HG03565 (cell line): ENCODE results near the gene GAB1.

Experiments used
- ATAC-seq: cut with Tn5 transposase; IDR thresholded peaks from one replicate; pipeline ENCODE4 v1.9.1; 2021; ENCODE audit warnings: mild to moderate bottlenecking, moderate library complexity; ENCODE audit not compliant: unreplicated experiment

GAB1 gene

DNA sequence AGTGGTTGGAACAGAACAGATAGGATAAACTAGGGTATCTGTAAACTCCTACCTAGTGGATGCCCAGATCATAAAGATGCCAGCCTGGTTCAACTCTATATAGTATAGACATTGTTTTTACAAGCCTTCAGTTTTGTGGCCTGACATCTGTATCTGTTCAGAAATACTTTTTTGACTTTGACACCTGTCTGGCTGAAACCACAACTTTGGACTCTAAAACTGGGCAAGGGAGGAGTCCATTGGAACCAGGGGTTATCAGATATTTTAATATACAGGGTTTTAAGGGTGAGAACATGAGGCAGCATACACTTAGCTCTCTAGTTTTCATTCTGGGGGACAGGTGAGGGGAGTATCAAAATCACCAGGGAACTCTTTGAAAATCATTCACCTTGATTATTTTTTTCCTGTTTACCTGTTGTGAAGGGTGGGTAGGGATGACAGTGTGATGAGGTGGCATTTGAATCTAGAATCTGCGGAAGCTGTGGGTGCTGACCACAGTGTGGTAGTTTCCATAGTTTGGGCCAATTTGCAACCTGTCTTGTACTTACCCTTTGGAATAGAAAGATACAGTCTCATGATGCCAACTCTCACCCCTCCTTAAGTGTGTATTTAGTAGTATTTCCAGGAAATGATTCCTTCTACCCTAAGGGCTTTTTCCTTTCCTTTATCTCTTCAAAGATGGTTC, 20.6 kb downstream of the GAB1 start:
- no peak for ATAC-seq

GRCh38 chr4:143358419-143358818, 21.7 kb downstream of the GAB1 start:
- no peak for ATAC-seq

DNA sequence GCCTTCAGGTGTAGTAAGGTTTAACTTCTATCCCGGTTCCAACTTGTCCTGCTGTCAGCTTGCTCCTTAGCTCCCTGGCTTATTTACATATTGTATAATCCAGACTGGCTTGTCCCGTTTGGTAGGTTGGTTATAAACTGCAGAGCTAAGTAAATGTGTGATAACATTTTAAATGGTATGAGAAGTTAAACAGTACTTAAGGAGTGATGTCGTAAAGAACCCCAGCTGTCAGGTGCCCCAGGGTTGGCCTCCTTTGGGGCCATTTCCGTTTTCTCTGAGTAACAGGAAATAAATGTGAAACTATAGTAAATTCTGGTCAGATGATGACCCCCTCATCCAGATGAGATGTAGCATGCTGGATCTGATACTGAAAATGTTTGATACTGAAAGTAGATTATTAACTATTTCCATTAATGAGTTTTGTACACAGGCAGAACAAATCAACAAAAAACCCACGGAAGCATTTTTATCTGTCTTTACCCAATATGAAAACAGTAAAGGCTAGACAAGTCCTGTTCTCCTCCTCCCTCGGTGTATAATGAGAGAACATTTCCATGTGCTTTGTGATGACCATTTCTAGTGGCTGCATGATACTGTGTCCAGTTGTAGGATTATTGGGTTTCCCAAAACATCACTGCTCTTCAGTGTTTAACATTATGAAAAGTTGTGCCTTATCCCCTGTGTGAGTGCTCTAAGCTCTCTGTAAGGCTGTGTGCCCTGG, 22.4 kb downstream of the GAB1 start:
- ATAC-seq, result peak; percentile 86

- ATAC-seq, result no peak
Measured at GRCh38 chr4:143359644-143360193, 23.0 kb downstream of the GAB1 start.

GRCh38 chr4:143360838-143361625, 24.4 kb downstream of the GAB1 start:
- no peak for ATAC-seq

GRCh38 chr4:143362349-143363046, 25.8 kb downstream of the GAB1 start:
- no peak for ATAC-seq

- no peak for ATAC-seq
Measured at GRCh38 chr4:143363332-143363731, 26.7 kb downstream of the GAB1 start.

- no peak for ATAC-seq
Measured at GRCh38 chr4:143364063-143364462, 27.4 kb downstream of the GAB1 start.

- no peak for ATAC-seq
Measured at GRCh38 chr4:143367863-143368262, 31.2 kb downstream of the GAB1 start.

- ATAC-seq, result no peak
Measured at GRCh38 chr4:143369552-143369951, 32.9 kb downstream of the GAB1 start.

DNA sequence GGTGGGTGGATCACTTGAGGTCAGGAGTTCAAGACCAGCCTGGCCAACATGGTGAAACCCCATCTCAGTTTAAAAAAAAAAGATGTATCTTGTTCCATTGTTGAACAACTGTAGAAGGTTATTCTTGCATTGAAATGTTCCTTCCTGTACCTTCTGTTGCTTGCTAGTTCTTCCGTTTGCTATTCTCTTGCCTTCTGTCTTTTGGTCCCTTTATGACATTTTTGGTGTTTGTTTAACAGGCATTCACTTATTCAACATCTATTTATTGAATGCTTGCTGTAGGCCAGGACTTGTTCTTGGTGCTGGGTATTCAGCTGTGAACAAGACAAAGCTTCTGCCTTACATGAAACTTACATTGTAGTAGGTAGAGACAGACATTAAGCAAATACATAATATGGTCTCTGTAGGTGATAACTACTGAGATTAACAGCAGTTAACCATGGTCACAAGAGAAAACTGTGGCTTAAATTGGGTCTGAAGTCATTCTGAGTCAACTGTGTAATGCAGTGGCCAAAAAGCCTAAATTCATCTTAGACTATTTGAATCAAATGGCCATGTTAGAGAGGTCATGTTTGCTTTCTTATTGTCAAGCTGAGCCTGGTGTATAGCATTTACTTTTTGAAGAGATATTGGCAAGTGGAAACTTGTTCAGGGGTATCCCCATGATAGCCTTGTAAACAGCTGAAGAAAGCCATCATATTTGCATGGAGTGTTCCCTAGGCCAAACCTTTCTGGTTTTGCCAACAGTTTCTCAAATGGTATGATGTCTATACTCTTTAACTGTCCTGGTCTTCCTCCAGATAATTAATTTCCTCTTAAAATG, 35.6 kb downstream of the GAB1 start:
- ATAC-seq, result peak; percentile 65

GRCh38 chr4:143374255-143374654, 37.6 kb downstream of the GAB1 start:
- no peak for ATAC-seq

DNA sequence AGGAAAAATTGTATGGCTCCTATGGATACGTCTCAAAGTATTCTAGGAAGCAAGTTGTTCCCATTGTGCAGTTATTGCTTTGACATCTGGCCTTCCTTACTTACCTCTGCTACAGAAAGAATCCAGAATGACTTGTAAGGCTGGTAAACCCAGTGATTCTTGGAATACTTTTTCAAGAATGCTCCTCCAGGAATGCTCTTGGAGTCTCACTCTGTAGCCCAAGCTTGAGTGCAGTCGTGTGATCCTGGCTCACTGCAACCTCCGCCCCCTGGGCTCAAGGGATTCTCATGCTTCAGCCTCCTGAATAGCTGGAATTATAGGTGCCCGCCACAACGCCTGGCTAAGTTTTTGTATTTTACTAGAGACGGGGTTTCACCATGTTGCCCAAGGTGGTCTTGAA, 38.1 kb downstream of the GAB1 start:
- ATAC-seq, result no peak

GRCh38 chr4:143375326-143376073, 38.8 kb downstream of the GAB1 start:
- ATAC-seq, result peak; percentile 28

GRCh38 chr4:143377611-143378099, 41.0 kb downstream of the GAB1 start:
- ATAC-seq, result peak; percentile 65

DNA sequence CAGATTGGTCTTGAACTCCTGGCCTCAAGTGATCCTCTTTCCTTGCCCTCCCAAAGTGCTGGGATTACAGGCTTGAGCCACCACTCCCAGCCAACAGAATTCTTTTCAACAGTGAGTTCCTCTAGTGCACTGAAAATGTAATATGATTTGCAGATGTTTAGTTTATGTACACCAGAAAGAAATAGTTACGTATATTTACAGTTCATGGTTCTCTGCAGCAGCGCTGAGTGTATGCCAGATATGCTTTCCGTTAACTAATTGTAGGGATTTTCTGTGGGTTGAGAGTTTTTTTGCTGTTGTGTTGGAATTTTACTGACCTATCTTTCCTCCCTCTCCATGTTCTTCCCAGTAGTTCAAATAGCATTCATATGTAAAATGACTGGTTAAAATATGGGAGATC, 44.0 kb downstream of the GAB1 start:
- ATAC-seq, result no peak

DNA sequence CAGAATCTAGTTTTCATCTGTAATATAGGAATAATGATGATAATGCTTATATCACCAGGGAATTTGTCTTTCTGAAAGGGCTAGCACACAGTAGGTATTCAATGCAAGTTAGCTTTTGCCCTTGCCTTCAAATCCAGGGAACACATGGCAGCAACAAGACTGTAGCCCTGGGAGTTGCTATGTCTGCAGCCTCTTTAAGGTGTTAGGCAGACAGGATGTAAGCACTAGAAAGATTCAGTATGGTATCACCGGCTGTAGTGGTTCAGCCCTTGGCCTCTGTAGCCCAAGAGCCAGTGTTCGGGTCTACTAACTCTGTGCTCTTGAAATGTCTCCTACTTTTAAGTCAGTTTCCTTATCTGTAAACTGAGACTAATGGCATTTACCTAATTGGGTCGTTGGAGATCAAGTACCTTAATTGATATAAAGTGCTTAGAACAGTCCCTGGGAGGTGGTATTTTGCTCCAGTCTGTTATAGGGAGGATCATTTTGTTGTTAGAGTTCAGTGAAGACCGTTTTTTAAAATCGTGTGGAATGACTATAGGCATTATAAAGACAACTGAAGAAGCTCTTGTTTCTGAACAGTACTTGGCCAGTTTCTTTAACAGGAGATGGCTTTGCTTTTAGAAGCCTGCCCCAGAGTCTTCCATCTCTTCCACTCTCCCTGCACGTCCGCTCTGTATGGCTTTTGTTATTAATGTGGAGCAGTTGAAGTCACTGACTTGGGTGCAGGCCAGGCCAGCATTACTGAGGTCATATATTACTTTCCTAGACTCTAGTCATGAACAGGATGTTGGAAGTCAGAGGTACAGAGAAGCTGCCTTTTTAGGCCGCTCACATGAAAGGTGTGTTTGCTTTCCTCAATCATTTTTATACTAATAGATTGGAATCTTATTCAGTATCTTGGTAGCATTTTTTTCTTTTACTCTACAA, 44.8 kb downstream of the GAB1 start:
- ATAC-seq, result no peak

GRCh38 chr4:143382596-143382995, 45.9 kb downstream of the GAB1 start:
- no peak for ATAC-seq
